Activated naive CD8-positive, alpha-beta T cell treated with anti-CD3 and anti-CD28 coated beads, Interleukin-2, amount 10 ng/mL, durations not matched to agents 7 days and 5 days (primary cell): ENCODE data around the gene SOCS1. TPM values are rescaled to one million over a fixed set of nuclear protein-coding genes. Genes with fewer than 3 reads are reported as not detected.
"Not testable (repeated sequence)": the region's sequence is repeated elsewhere in the genome, so short reads cannot be mapped to it uniquely, and the experiment has no call there.

Experiments
- ATAC-seq: fragments of 150-1000 bp; cut with Tn5 transposase; one replicate; pipeline ENCODE4 v1.10.0; 2021; ENCODE audit warnings: low read depth, moderate library complexity
- POLR2A ChIA-PET: fragments of 350-600 bp; sonication (Branson Sonifier 250); formaldehyde crosslinking; loops from one replicate; lab custom pipeline; 2021; ENCODE audit warnings: antibody characterized with exemption; lab: Charles Lee
- DNase-seq: peaks from one replicate; pipeline ENCODE4 v3.0.0; 2021
- H3K27ac Mint-ChIP-seq: one replicate; pipeline ENCODE4 v1.8.0; 2022; ENCODE audit warnings: mild to moderate bottlenecking, mixed read lengths
- H3K27me3 Mint-ChIP-seq: one replicate; pipeline ENCODE4 v1.8.0; 2022; ENCODE audit warnings: mild to moderate bottlenecking, moderate library complexity, mixed read lengths
- H3K36me3 Mint-ChIP-seq: one replicate; pipeline ENCODE4 v1.8.0; 2021; ENCODE audit warnings: mild to moderate bottlenecking, mixed read lengths
- H3K4me1 Mint-ChIP-seq: one replicate; pipeline ENCODE4 v1.8.0; 2021; ENCODE audit warnings: mixed read lengths
- H3K4me3 Mint-ChIP-seq: one replicate; pipeline ENCODE4 v1.8.0; 2022; ENCODE audit warnings: mild to moderate bottlenecking, moderate library complexity, mixed read lengths
- H3K9me3 Mint-ChIP-seq: one replicate; pipeline ENCODE4 v1.8.0; 2021; ENCODE audit warnings: mixed read lengths
- total RNA-seq, 2 experiments: library from RNA; stranded (reverse); gene quantifications; one replicate each; pipeline ENCODE4 v1.2.3, GENCODE V29; 2021

The SOCS1 gene
- total RNA-seq, 2 experiments from 2014 or later = 165 to 176 TPM

DNA sequence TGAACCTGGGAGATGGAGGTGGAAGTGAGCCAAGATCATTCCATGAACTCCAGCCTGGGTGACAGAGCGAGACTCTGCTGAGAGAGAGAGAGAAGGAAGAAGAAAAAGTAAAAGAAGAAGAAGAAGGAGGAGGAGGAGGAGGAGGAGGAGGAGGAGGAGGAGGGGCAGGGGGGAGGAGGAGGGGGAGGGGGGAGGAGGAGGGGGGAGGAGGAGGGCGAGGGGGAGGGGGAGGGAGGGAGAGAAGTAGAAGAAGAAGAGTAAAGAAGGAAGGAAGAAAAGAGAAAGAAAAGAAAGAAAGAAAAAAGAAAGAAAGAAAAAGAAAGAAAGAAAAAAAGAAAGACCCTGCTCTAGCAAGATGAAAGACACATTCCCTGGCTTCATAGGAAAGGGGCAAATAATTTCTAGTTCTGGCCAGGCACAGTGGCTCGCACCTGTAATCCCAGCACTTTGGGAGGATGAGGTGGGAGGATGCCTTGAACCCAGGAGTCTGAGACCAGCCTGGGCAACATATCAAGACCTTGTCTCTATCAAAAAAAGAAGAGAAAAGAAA lies 23.6 kb downstream of the SOCS1 start:
- POLR2A ChIA-PET = interaction anchor here (0.5 to 12.6 kb wide), 17 partner anchors 8 to 260 kb away, joined by 3 to 223 read pairs (median 5); partner anchors contain the start of gene SOCS1
- DNase-seq (no peak), ATAC-seq (no peak)
- peak overlapping the region; percentile 95 for H3K27ac Mint-ChIP-seq
- no peaks in the 10 kb centered on the region for H3K36me3 Mint-ChIP-seq
- H3K4me3 Mint-ChIP-seq = peak overlapping the region; percentile 84
- H3K9me3 Mint-ChIP-seq = no peaks in the 10 kb centered on the region
- no peaks in the 10 kb centered on the region for H3K27me3 Mint-ChIP-seq
- H3K4me1 Mint-ChIP-seq = peaks cover 73% of the 10 kb centered on the region

DNA sequence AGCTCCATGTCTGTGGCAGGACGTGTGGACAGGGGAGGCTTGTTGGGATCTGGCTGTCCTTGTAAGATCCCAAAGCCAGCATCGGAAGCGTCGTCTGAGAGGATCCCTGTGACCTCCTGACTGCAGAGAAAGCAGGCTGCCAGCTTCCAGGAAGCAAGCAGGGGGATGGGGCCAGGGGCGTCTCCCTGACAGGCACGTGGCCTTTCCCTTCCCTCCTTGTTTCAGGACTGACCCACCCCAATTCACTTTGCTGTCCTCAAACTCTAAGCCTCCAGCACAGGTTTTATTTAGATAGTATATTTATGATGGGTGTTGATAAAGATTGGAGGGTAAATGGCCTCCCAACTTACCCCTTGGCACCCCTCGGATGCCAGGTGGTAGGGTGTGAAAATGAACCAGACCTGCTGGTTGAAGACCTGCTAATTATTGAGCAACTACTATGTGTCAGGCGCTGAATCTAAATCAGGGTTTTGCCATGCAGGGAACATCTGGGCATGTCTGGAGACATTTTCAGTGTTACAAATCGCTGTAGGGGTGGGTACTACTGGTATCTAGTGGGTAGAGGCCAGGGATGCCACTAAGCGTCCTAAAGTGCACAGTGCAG lies 24.5 kb downstream of the SOCS1 start:
- POLR2A ChIA-PET = interaction anchor here (9.0 kb wide), 1 partner anchor 19 kb away, joined by 227 read pairs; the partner anchor contains the start of gene SOCS1
- H3K4me1 Mint-ChIP-seq = peaks cover 69% of the 10 kb centered on the region
- peak overlapping the region; percentile 76 for H3K4me3 Mint-ChIP-seq
- H3K36me3 Mint-ChIP-seq = no peaks in the 10 kb centered on the region
- DNase-seq (no peak), ATAC-seq (no peak)
- peak overlapping the region; percentile 95 for H3K27ac Mint-ChIP-seq
- H3K9me3 Mint-ChIP-seq = no peaks in the 10 kb centered on the region
- no peaks in the 10 kb centered on the region for H3K27me3 Mint-ChIP-seq

- no peaks in the 10 kb centered on the region for H3K27me3 Mint-ChIP-seq
- DNase-seq = no peak
- no peaks in the 10 kb centered on the region for H3K9me3 Mint-ChIP-seq
- no peaks in the 10 kb centered on the region for H3K36me3 Mint-ChIP-seq
- no peak for ATAC-seq
- H3K4me1 Mint-ChIP-seq = peaks cover 76% of the 10 kb centered on the region
- no peak overlapping the region for H3K4me3 Mint-ChIP-seq
- POLR2A ChIA-PET = interaction anchor here (0.8 to 9.0 kb wide), 2 partner anchors 21 to 250 kb away, joined by 3 to 227 read pairs; partner anchors contain the start of gene SOCS1
- H3K27ac Mint-ChIP-seq = peak overlapping the region; percentile 72
Observed at GRCh38 chr16:11229906-11230305, 26.1 kb downstream of the SOCS1 start.

DNA sequence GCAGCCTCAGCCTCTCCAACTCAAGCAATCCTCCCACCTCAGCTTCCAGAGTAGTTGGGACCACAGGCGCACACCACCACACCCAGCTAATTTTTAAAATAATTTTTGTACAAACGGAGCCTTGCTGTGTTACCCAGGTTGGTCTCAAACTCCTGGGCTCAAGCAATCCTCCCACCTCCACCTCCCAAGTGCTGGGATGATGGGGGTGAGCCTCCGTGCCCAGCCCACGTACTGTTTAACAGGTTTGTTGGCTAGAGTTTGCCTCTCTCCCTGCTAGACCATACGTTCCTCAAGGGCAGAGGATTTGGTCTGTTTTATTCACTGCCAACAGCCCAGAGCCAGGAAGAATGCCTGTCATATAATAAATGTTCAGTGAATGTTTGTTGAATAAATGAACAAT lies 26.6 kb downstream of the SOCS1 start:
- H3K4me3 Mint-ChIP-seq = no peak overlapping the region
- H3K9me3 Mint-ChIP-seq = no peaks in the 10 kb centered on the region
- H3K4me1 Mint-ChIP-seq = peaks cover 77% of the 10 kb centered on the region
- POLR2A ChIA-PET = interaction anchor here (0.6 to 9.0 kb wide), 2 partner anchors 21 to 101 kb away, joined by 3 to 227 read pairs; partner anchors contain the start of gene SOCS1
- H3K27me3 Mint-ChIP-seq = no peaks in the 10 kb centered on the region
- DNase-seq (no peak), ATAC-seq (no peak)
- peak overlapping the region; percentile 72 for H3K27ac Mint-ChIP-seq
- H3K36me3 Mint-ChIP-seq = no peaks in the 10 kb centered on the region

DNA sequence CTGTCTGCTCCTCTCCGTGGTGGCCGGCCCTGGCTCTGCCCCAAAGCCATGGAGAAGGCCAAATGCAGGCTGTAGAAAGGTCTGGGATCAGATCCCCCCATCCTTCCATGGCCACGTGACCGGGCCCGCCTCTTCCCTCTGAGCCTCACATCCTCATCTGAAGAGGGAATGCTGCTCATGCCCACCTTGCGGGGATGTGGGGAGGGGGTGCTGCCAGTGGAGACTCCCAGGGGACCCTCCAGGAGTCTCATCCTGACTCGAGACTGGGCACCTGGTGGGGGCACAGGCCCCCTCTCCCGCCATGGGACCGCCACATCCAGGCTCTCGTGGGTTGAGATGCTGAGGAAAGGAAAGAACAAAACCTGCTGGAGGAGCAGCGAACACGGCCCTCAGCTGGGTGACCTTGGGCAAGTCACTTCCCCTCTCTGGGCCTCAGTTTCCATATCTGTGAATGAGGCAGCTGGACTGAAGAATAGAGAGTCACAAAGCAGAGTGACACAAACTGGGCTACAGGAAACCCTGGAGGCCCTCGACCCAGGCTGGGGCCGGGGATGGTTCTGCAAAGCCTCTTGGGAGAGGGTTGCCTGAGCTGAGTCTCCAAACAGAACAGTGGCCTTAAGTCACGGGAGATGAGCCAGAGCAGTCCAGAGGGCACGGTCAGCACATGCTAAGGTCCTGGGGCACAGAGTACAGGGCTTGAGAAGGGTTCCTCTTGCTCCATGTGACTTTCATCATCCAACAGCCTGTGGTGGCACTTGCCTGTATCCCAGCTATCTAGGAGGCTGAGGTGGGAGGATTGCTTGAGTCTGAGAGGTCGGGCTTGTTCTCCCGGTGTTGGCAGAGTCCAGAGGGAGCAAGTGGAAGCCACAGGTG lies 30.1 kb downstream of the SOCS1 start:
- peaks cover 2% of the 10 kb centered on the region for H3K36me3 Mint-ChIP-seq
- POLR2A ChIA-PET = interaction anchor here (0.5 to 9.0 kb wide), 24 partner anchors 8 to 476 kb away, joined by 3 to 227 read pairs (median 8); partner anchors contain the start of gene SOCS1

GRCh38 chr16:11224894-11225676 lies 30.9 kb downstream of the SOCS1 start:
- Mint-ChIP-seq H3K4me1 (peaks cover 64% of the 10 kb centered on the region), H3K4me3 (peak overlapping the region; percentile 74), H3K27me3 (no peaks in the 10 kb centered on the region), H3K9me3 (no peaks in the 10 kb centered on the region), H3K36me3 (peaks cover 4% of the 10 kb centered on the region), H3K27ac (peak overlapping the region; percentile 100)
- DNase-seq = peak; percentile 83
- POLR2A ChIA-PET = interaction anchor here (0.5 to 9.0 kb wide), 37 partner anchors 8 to 476 kb away, joined by 3 to 227 read pairs (median 4); partner anchors contain the start of gene SOCS1
- peak; percentile 80 for ATAC-seq

More for the DNA sequence above, 30.1 kb downstream of the SOCS1 start:
- Mint-ChIP-seq H3K9me3 (no peaks in the 10 kb centered on the region), H3K4me1 (peaks cover 59% of the 10 kb centered on the region), H3K4me3 (peak overlapping the region; percentile 74), H3K27me3 (no peaks in the 10 kb centered on the region), H3K27ac (peak overlapping the region; percentile 100)
- DNase-seq (no peak), ATAC-seq (no peak)

DNA sequence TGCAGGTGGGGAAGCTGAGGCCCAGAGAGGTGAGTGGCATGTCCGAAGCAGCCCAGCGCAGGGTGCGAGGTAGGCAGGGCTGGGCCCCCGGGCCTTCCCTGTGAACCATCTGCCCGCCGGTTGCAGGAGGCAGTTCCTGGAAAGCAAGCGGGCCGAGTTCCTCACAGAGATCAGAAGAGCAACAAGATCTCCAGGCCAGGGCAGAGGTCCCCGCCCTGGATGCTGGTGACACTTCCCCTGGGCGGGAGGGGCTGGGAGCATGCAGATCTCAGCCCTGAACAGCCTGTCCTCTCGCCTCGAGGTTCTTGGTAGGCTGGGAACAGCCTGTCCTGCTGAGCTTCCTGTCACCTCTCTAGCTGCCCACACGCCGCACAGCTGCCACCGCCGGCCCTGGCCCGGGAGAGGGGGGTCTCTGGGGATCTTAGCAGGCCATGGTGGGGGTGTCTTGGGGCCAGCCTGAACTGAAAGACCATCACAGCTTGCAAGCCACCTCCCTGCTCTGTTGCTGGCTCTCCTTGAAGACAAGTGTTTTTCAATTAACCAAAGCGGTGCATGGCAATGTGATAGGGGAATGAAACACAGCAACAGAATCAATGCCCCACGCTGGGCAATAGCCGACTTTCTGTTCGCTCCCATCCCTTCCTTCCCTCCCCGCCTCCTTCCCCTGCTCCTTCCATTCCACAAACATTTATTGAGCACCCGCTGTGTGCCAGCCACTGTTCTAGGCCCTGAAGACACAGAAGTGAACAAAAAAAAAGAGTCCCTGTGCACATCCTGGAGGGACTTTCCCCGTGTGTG lies 31.7 kb downstream of the SOCS1 start:
- Mint-ChIP-seq H3K27me3 (no peaks in the 10 kb centered on the region), H3K9me3 (no peaks in the 10 kb centered on the region), H3K27ac (peak overlapping the region; percentile 100), H3K36me3 (peaks cover 6% of the 10 kb centered on the region), H3K4me1 (peaks cover 60% of the 10 kb centered on the region), H3K4me3 (peak overlapping the region; percentile 74)
- ATAC-seq = peak; percentile 78
- POLR2A ChIA-PET = interaction anchor here (0.5 to 9.0 kb wide), 35 partner anchors 8 to 252 kb away, joined by 3 to 227 read pairs (median 4); partner anchors contain the start of gene SOCS1
- DNase-seq = peak; percentile 80

- H3K9me3 Mint-ChIP-seq, POLR2A ChIA-PET, DNase-seq, ATAC-seq, H3K27me3 Mint-ChIP-seq, H3K4me3 Mint-ChIP-seq: not testable (repeated sequence)
- peaks cover 46% of the 10 kb centered on the region for H3K4me1 Mint-ChIP-seq
- peaks cover 29% of the 10 kb centered on the region for H3K36me3 Mint-ChIP-seq
- peak overlapping the region; percentile 74 for H3K27ac Mint-ChIP-seq
Observed at GRCh38 chr16:11220507-11220906, 35.5 kb downstream of the SOCS1 start.

DNA sequence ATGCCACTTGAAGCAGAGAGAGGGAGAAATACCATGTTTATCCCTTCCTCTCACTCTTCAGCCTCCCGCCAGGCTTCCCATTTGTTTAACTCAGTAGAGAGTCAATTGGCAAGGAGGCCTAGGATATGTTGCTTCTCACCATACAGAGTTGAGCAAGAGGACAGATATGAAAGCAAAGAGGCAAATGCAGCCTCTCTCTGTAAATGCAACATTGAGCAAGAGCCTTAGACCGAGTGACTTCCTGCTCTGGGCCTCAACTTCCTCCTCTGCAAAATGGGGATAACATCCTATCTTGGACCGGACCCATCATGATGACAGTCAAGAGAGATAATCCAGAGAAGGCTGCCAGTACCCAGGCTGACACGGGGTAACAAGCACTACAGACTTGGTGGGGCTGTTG lies 36.8 kb downstream of the SOCS1 start:
- Mint-ChIP-seq H3K27ac (peak overlapping the region; percentile 46), H3K27me3 (no peaks in the 10 kb centered on the region), H3K9me3 (peaks cover 10% of the 10 kb centered on the region), H3K36me3 (peaks cover 29% of the 10 kb centered on the region), H3K4me3 (no peak overlapping the region), H3K4me1 (peaks cover 34% of the 10 kb centered on the region)
- DNase-seq (no peak), ATAC-seq (no peak)
- POLR2A ChIA-PET = interaction anchor here (0.7 to 1.2 kb wide), 3 partner anchors 35 to 104 kb away, joined by 3 to 4 read pairs (median 3); no protein-coding TSS in a partner anchor

GRCh38 chr16:11218604-11218962 lies 37.4 kb downstream of the SOCS1 start:
- Mint-ChIP-seq H3K4me3 (no peak overlapping the region), H3K27ac (peak overlapping the region; percentile 72), H3K36me3 (peaks cover 29% of the 10 kb centered on the region), H3K27me3 (no peaks in the 10 kb centered on the region), H3K9me3 (peaks cover 10% of the 10 kb centered on the region), H3K4me1 (peaks cover 31% of the 10 kb centered on the region)
- POLR2A ChIA-PET = interaction anchor here (0.5 to 1.2 kb wide), 6 partner anchors 35 to 104 kb away, joined by 3 to 5 read pairs (median 3); partner anchors contain the start of gene SOCS1
- DNase-seq (no peak), ATAC-seq (no peak)

DNA sequence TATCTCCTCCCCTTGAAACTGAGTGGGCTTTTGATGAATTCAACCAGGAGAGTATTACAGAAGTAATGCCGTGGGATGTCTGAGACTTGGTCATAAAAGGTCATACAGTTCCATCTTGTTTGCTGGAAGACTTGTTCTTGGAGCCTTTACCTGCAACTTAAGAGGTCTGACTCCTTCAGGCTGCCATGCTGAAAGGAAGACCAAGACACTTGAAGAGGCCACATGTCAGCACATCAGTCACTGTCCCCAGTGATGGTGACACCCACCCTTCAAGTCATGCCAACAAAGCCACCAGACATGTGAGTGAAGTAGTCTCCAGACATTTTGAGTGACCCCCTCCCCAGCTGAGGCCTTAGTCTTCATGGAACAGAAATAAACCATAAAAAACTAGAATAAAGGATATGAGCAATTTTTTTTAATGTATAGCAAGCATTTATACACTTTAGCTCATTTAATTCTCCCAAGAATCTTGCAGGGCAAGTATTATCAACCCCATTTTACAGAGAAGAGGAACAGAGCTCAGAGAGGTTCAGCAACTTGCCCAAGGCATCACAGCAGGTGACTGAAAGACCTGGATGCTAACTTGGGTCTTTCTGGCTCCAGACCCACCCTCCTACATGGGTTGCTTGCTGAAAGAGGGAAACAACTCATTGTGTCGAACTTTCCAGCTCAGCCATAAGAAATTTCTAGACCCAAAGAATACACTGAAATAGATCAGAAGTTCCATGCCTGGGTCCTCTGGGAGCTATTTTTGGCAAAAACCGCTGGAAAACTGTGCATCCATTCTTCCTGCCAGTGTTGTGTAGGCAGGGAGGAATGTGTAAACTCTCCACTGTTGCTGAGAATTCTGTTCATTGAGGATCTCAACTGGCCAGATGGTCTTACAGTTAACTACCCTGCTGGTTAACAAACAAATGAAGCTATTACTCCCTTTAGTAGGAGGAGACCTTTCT lies 38.1 kb downstream of the SOCS1 start:
- Mint-ChIP-seq H3K4me1 (peaks cover 27% of the 10 kb centered on the region), H3K9me3 (peaks cover 10% of the 10 kb centered on the region), H3K27ac (no peak overlapping the region), H3K36me3 (peaks cover 27% of the 10 kb centered on the region), H3K27me3 (no peaks in the 10 kb centered on the region), H3K4me3 (no peak overlapping the region)
- DNase-seq (no peak), ATAC-seq (no peak)
- POLR2A ChIA-PET = interaction anchor here (0.5 to 2.3 kb wide), 7 partner anchors 7 to 103 kb away, joined by 3 to 6 read pairs (median 3); partner anchors contain the start of gene SOCS1
